Stimulated activated CD4-positive, alpha-beta T cell treated with anti-CD3 and anti-CD28 coated beads, Interleukin-2, amount 100 ng/mL, for 48 hours (primary cell): ENCODE measurements around the gene TDRD1.

Experiments used
- DNase-seq, 2 donors: peaks; one replicate each; pipeline ENCODE4 v3.0.0-alpha.2; 2020

Gene TDRD1

GRCh38 chr10:114271075-114271778, 92.1 kb downstream of the TDRD1 start:
- no peak for DNase-seq

- no peak for DNase-seq
Measured at GRCh38 chr10:114271779-114272167, 92.6 kb downstream of the TDRD1 start.

GRCh38 chr10:114272696-114273095, 93.5 kb downstream of the TDRD1 start:
- DNase-seq, result no peak

GRCh38 chr10:114273910-114274309, 94.8 kb downstream of the TDRD1 start:
- no peak for DNase-seq

GRCh38 chr10:114274616-114275453, 95.7 kb downstream of the TDRD1 start:
- no peak for DNase-seq

GRCh38 chr10:114276066-114276465, 96.9 kb downstream of the TDRD1 start:
- no peak for DNase-seq

- no peak for DNase-seq
Measured at GRCh38 chr10:114276671-114277070, 97.5 kb downstream of the TDRD1 start.

- no peak for DNase-seq
Measured at GRCh38 chr10:114278140-114278883, 99.2 kb downstream of the TDRD1 start.

GRCh38 chr10:114278884-114279191, 99.7 kb downstream of the TDRD1 start:
- no peak for DNase-seq

GRCh38 chr10:114279289-114279688, 100.1 kb downstream of the TDRD1 start:
- no peak for DNase-seq

- DNase-seq, result no peak
Measured at GRCh38 chr10:114279901-114280644, 100.9 kb downstream of the TDRD1 start.

- no peak for DNase-seq
Measured at GRCh38 chr10:114281006-114281405, 101.9 kb downstream of the TDRD1 start.

- DNase-seq, result no peak
Measured at GRCh38 chr10:114281461-114281860, 102.3 kb downstream of the TDRD1 start.
